IMR-90 (cell line): ENCODE measurements around the gene DLL4. TPM values are rescaled to one million over a fixed set of nuclear protein-coding genes. Genes with fewer than 3 reads are reported as not detected.

Experiments
- ATAC-seq: fragments of 200-7000 bp; cut with Tn5 transposase; 2 replicates; pipeline ENCODE4 v1.9.1; 2020; ENCODE audit warnings: low read depth, mild to moderate bottlenecking, moderate library complexity
- BruUV-seq: library from RNA; stranded (reverse); fragments of 400-500 nt; replicated peaks from 2 replicates; lab custom pipeline; 2021; lab: Mats Ljungman, UMichigan
- CTCF ChIA-PET: fragments of 300-600 bp; formaldehyde crosslinking; extraction: SDS; loops from one replicate; lab custom pipeline; 2021; ENCODE audit warnings: antibody characterized with exemption; lab: Yijun Ruan, JAX
- POLR2A ChIA-PET: fragments of 300-600 bp; sonication (Branson Sonifier 250); formaldehyde crosslinking; loops from one replicate; lab custom pipeline; 2022; ENCODE audit warnings: antibody characterized with exemption; ENCODE audit not compliant: unreplicated experiment; lab: Charles Lee
- DNase-seq: peaks from one replicate; pipeline ENCODE4 v3.0.0; 2013
- H2AFZ ChIP-seq: replicated peaks from 2 replicates; pipeline ENCODE3; 2013; ENCODE audit warnings: low read length, mild to moderate bottlenecking; ENCODE audit not compliant: poor library complexity
- H2AK5ac ChIP-seq: 2 replicates; pipeline ENCODE4 v1.6.1; 2013; ENCODE audit warnings: low read depth, low read length, inconsistent platforms
- H2AK9ac ChIP-seq: replicated peaks from 2 replicates; pipeline ENCODE3; 2013; ENCODE audit warnings: mild to moderate bottlenecking, low read depth, low read length, moderate library complexity; ENCODE audit not compliant: poor library complexity
- H2BK120ac ChIP-seq: 2 replicates; pipeline ENCODE4 v1.6.1; 2013; ENCODE audit warnings: low read depth, low read length, inconsistent platforms
- H2BK15ac ChIP-seq: 3 replicates; pipeline ENCODE4 v1.6.1; 2013; ENCODE audit warnings: low read depth, low read length, inconsistent platforms
- H2BK20ac ChIP-seq: 2 replicates; pipeline ENCODE4 v1.6.1; 2013; ENCODE audit warnings: low read depth, mild to moderate bottlenecking, inconsistent platforms, low read length, moderate library complexity
- H2BK5ac ChIP-seq: 2 replicates; pipeline ENCODE4 v1.6.1; 2013; ENCODE audit warnings: mild to moderate bottlenecking, low read depth, low read length, inconsistent platforms; ENCODE audit not compliant: poor library complexity, severe bottlenecking
- H3K14ac ChIP-seq: replicated peaks from 2 replicates; pipeline ENCODE4 v1.6.1; 2013; ENCODE audit warnings: low read depth, low read length, inconsistent platforms
- H3K18ac ChIP-seq: 2 replicates; pipeline ENCODE4 v1.6.1; 2013; ENCODE audit warnings: low read depth, low read length, control low read depth
- H3K23ac ChIP-seq: 2 replicates; pipeline ENCODE4 v1.6.1; 2013; ENCODE audit warnings: low read depth, low read length, inconsistent platforms
- H3K27ac ChIP-seq: 2 replicates; pipeline ENCODE4 v1.5.1; 2013; ENCODE audit warnings: mild to moderate bottlenecking, control low read depth, low read length; ENCODE audit not compliant: insufficient read depth
- H3K27me3 ChIP-seq: 2 replicates; pipeline ENCODE4 v1.6.1; 2013; ENCODE audit warnings: low read length; ENCODE audit not compliant: control insufficient read depth, insufficient read depth
- H3K36me3 ChIP-seq: 2 replicates; pipeline ENCODE4 v1.6.1; 2013; ENCODE audit warnings: low read length, mixed read lengths; ENCODE audit not compliant: control insufficient read depth, insufficient read depth
- H3K4ac ChIP-seq: 2 replicates; pipeline ENCODE4 v1.6.1; 2013; ENCODE audit warnings: low read depth, low read length, inconsistent platforms
- H3K4me1 ChIP-seq: 2 replicates; pipeline ENCODE4 v1.6.1; 2013; ENCODE audit warnings: low read length, mixed read lengths; ENCODE audit not compliant: control insufficient read depth, insufficient read depth
- H3K4me2 ChIP-seq: 2 replicates; pipeline ENCODE4 v1.6.1; 2013; ENCODE audit warnings: low read depth, mild to moderate bottlenecking, control low read depth, low read length, moderate library complexity
- H3K4me3 ChIP-seq: 2 replicates; pipeline ENCODE4 v1.5.1; 2013; ENCODE audit warnings: low read depth, mild to moderate bottlenecking, control low read depth, low read length, moderate library complexity; ENCODE audit not compliant: insufficient read depth
- H3K56ac ChIP-seq: 2 replicates; pipeline ENCODE4 v1.6.1; 2013; ENCODE audit warnings: low read length, inconsistent platforms; ENCODE audit not compliant: insufficient read depth; ENCODE audit errors: extremely low read depth
- H3K79me1 ChIP-seq, 2 experiments: 2 replicates each; pipeline ENCODE4 v1.6.1; 2013; ENCODE audit warnings: low read length in 2 of 2, inconsistent platforms in 1 of 2, low read depth in 1 of 2
- H3K9ac ChIP-seq: 2 replicates; pipeline ENCODE4 v1.6.1; 2013; ENCODE audit warnings: low read depth, low read length, control low read depth
- H3K9me1 ChIP-seq: 2 replicates; pipeline ENCODE4 v1.6.1; 2013; ENCODE audit warnings: low read length, inconsistent platforms; ENCODE audit not compliant: insufficient read depth
- H3K9me3 ChIP-seq: 2 replicates; pipeline ENCODE4 v1.6.1; 2013; ENCODE audit warnings: low read length; ENCODE audit not compliant: control insufficient read depth, insufficient read depth
- H4K20me1 ChIP-seq: 2 replicates; pipeline ENCODE4 v1.6.1; 2013; ENCODE audit warnings: low read length, inconsistent platforms; ENCODE audit not compliant: insufficient read depth
- H4K5ac ChIP-seq: 2 replicates; pipeline ENCODE4 v1.6.1; 2013; ENCODE audit warnings: mild to moderate bottlenecking, low read depth, low read length, control low read depth
- H4K8ac ChIP-seq, 2 experiments: 2 replicates each; pipeline ENCODE4 v1.6.1; 2013; ENCODE audit warnings: low read depth in 2 of 2, low read length in 2 of 2, control low read depth in 1 of 2, inconsistent platforms in 1 of 2
- H4K91ac ChIP-seq: 2 replicates; pipeline ENCODE4 v1.6.1; 2013; ENCODE audit warnings: low read depth, low read length, inconsistent platforms; ENCODE audit not compliant: insufficient read depth
- BHLHE40 ChIP-seq: fragments of 150-350 bp; IDR thresholded peaks from 2 replicates; pipeline ENCODE4 v1.6.1; 2016; ENCODE audit warnings: mild to moderate bottlenecking, low read depth, low read length
- CHD1 ChIP-seq: IDR thresholded peaks from 2 replicates; pipeline ENCODE4 v1.6.1; 2012; ENCODE audit warnings: low read depth, low read length, improper control_type of control experiment
- NFE2L2 ChIP-seq: fragments of 150-350 bp; IDR thresholded peaks from 2 replicates; pipeline ENCODE4 v1.6.1; 2016; ENCODE audit warnings: low read depth, mild to moderate bottlenecking, low read length
- RAD21 ChIP-seq: IDR thresholded peaks from 2 replicates; pipeline ENCODE4 v1.6.1; 2012; ENCODE audit warnings: low read length, improper control_type of control experiment
- SMC3 ChIP-seq: fragments of 150-350 bp; IDR thresholded peaks from 2 replicates; pipeline ENCODE4 v1.6.1; 2016; ENCODE audit warnings: low read depth, mild to moderate bottlenecking, antibody characterized with exemption, low read length, moderate library complexity
- USF2 ChIP-seq: fragments of 150-350 bp; IDR thresholded peaks from 2 replicates; pipeline ENCODE4 v1.6.1; 2017; ENCODE audit warnings: mild to moderate bottlenecking, antibody characterized with exemption, low read length, low read depth
- WGBS, 2 experiments: methylation state at CpG; one replicate each; pipeline versions ENCODE4 v1.1.5 to v1.1.7; 2013; ENCODE audit warnings: missing lambda C conversion rate in 2 of 2; ENCODE audit not compliant: insufficient read length in 1 of 2; ENCODE audit errors: extremely low coverage in 2 of 2; 5-methylcytosine and 5-hydroxymethylcytosine counted together
- dilution Hi-C: fragments of 300-500 bp; cut with HindIII; formaldehyde crosslinking; loops from one replicate; pipeline ENCODE4 v1.14.3; 2018; ENCODE audit warnings: low sequenced_read_pairs; ENCODE audit not compliant: unreplicated experiment
- in situ Hi-C: fragments of 300-500 bp; cut with MboI; formaldehyde crosslinking; loops from 3 replicates; pipeline ENCODE4 v1.14.3; 2019; ENCODE audit warnings: low sequenced_read_pairs, inconsistent platforms, mixed read lengths
- intact Hi-C: fragments of 100-400 bp; cut with micrococcal nuclease; formaldehyde crosslinking; loops from 2 replicates; pipeline ENCODE4 v1.10.0; 2022
- polyA plus RNA-seq, 3 experiments: library from polyadenylated mRNA; depleted of rRNA; stranded (reverse); fragments of >200 nt; gene quantifications; 2 replicates each; pipeline ENCODE4 v1.2.3, GENCODE V29; 2012; ENCODE audit warnings: low replicate concordance in 1 of 3
- total RNA-seq: library from RNA; depleted of rRNA; stranded (reverse); fragments of >200 nt; gene quantifications from 2 replicates; pipeline ENCODE4 v1.2.3, GENCODE V29; 2012

The DLL4 gene
- total and polyA plus RNA-seq, 2 of the 4 experiments (the other 2 are of a cell fraction) = 1.8 to 3.4 TPM

- Histone ChIP-seq H2AK9ac (no peak overlapping the region), H3K9ac (no peak overlapping the region), H4K91ac (no peak overlapping the region), H3K79me1 (peaks cover 0 to 12% of the 10 kb centered on the region in 2 experiments; a peak in 2 of 4 replicates), H2BK5ac (no peak overlapping the region), H3K27ac (no peak overlapping the region), H4K20me1 (peaks cover 19% of the 10 kb centered on the region), H3K14ac (no peak overlapping the region), H2AK5ac (no peak overlapping the region), H4K5ac (no peak overlapping the region), H3K4me3 (no peak overlapping the region; the same call in 1 of the 2 replicates), H2BK15ac (no peak overlapping the region), H3K23ac (no peak overlapping the region), H3K4me2 (peak overlapping the region; percentile 26; the same call in 1 of the 2 replicates), H3K9me3 (no peaks in the 10 kb centered on the region), H3K4ac (no peak overlapping the region), H3K9me1 (no peaks in the 10 kb centered on the region), H4K8ac (no peak overlapping the region), H3K4me1 (peaks cover 9% of the 10 kb centered on the region), H2BK120ac (no peak overlapping the region), H3K56ac (no peak overlapping the region), H3K18ac (no peak overlapping the region), H3K36me3 (no peaks in the 10 kb centered on the region), H2AFZ (peak overlapping the region; percentile 82), H3K27me3 (peaks cover 26% of the 10 kb centered on the region), H2BK20ac (no peak overlapping the region)
- TF ChIP-seq USF2 (no peak), CHD1 (no peak), SMC3 (no peak), NFE2L2 (no peak), BHLHE40 (no peak), RAD21 (no peak)
- BruUV-seq = no TSS peak
- in situ Hi-C loops = no loop called here
- dilution Hi-C loops = no loop called here
- intact Hi-C loops = no loop called here
- no peak for DNase-seq
- ChIA-PET POLR2A (no interaction called here), CTCF (no interaction called here)
- WGBS, 2 experiments = 18% methylated on average over 25 of the region's 61 CpGs; no CpG with 5 or more reads in 1 of the 2 experiments
- no peak; the same call in 1 of the 2 replicates for ATAC-seq
Measured at GRCh38 chr15:40925863-40926658, 3.1 kb upstream of the DLL4 start.
